IMR-90 (cell line): ENCODE data around the gene CARTPT. TPM values are rescaled to one million over a fixed set of nuclear protein-coding genes. Genes with fewer than 3 reads are reported as not detected.

Experiments used
- ATAC-seq: fragments of 200-7000 bp; cut with Tn5 transposase; 2 replicates; pipeline ENCODE4 v1.9.1; 2020; ENCODE audit warnings: low read depth, mild to moderate bottlenecking, moderate library complexity
- BruUV-seq: library from RNA; stranded (reverse); fragments of 400-500 nt; replicated peaks from 2 replicates; lab custom pipeline; 2021; lab: Mats Ljungman, UMichigan
- CTCF ChIA-PET: fragments of 300-600 bp; formaldehyde crosslinking; extraction: SDS; loops from one replicate; lab custom pipeline; 2021; ENCODE audit warnings: antibody characterized with exemption; lab: Yijun Ruan, JAX
- POLR2A ChIA-PET: fragments of 300-600 bp; sonication (Branson Sonifier 250); formaldehyde crosslinking; loops from one replicate; lab custom pipeline; 2022; ENCODE audit warnings: antibody characterized with exemption; ENCODE audit not compliant: unreplicated experiment; lab: Charles Lee
- DNase-seq: peaks from one replicate; pipeline ENCODE4 v3.0.0; 2013
- H2AFZ ChIP-seq: replicated peaks from 2 replicates; pipeline ENCODE3; 2013; ENCODE audit warnings: low read length, mild to moderate bottlenecking; ENCODE audit not compliant: poor library complexity
- H2AK5ac ChIP-seq: 2 replicates; pipeline ENCODE4 v1.6.1; 2013; ENCODE audit warnings: low read depth, low read length, inconsistent platforms
- H2AK9ac ChIP-seq: replicated peaks from 2 replicates; pipeline ENCODE3; 2013; ENCODE audit warnings: mild to moderate bottlenecking, low read depth, low read length, moderate library complexity; ENCODE audit not compliant: poor library complexity
- H2BK120ac ChIP-seq: 2 replicates; pipeline ENCODE4 v1.6.1; 2013; ENCODE audit warnings: low read depth, low read length, inconsistent platforms
- H2BK15ac ChIP-seq: 3 replicates; pipeline ENCODE4 v1.6.1; 2013; ENCODE audit warnings: low read depth, low read length, inconsistent platforms
- H2BK20ac ChIP-seq: 2 replicates; pipeline ENCODE4 v1.6.1; 2013; ENCODE audit warnings: low read depth, mild to moderate bottlenecking, inconsistent platforms, low read length, moderate library complexity
- H2BK5ac ChIP-seq: 2 replicates; pipeline ENCODE4 v1.6.1; 2013; ENCODE audit warnings: mild to moderate bottlenecking, low read depth, low read length, inconsistent platforms; ENCODE audit not compliant: poor library complexity, severe bottlenecking
- H3K14ac ChIP-seq: replicated peaks from 2 replicates; pipeline ENCODE4 v1.6.1; 2013; ENCODE audit warnings: low read depth, low read length, inconsistent platforms
- H3K18ac ChIP-seq: 2 replicates; pipeline ENCODE4 v1.6.1; 2013; ENCODE audit warnings: low read depth, low read length, control low read depth
- H3K23ac ChIP-seq: 2 replicates; pipeline ENCODE4 v1.6.1; 2013; ENCODE audit warnings: low read depth, low read length, inconsistent platforms
- H3K27ac ChIP-seq: 2 replicates; pipeline ENCODE4 v1.5.1; 2013; ENCODE audit warnings: mild to moderate bottlenecking, control low read depth, low read length; ENCODE audit not compliant: insufficient read depth
- H3K27me3 ChIP-seq: 2 replicates; pipeline ENCODE4 v1.6.1; 2013; ENCODE audit warnings: low read length; ENCODE audit not compliant: control insufficient read depth, insufficient read depth
- H3K36me3 ChIP-seq: 2 replicates; pipeline ENCODE4 v1.6.1; 2013; ENCODE audit warnings: low read length, mixed read lengths; ENCODE audit not compliant: control insufficient read depth, insufficient read depth
- H3K4ac ChIP-seq: 2 replicates; pipeline ENCODE4 v1.6.1; 2013; ENCODE audit warnings: low read depth, low read length, inconsistent platforms
- H3K4me1 ChIP-seq: 2 replicates; pipeline ENCODE4 v1.6.1; 2013; ENCODE audit warnings: low read length, mixed read lengths; ENCODE audit not compliant: control insufficient read depth, insufficient read depth
- H3K4me2 ChIP-seq: 2 replicates; pipeline ENCODE4 v1.6.1; 2013; ENCODE audit warnings: low read depth, mild to moderate bottlenecking, control low read depth, low read length, moderate library complexity
- H3K4me3 ChIP-seq: 2 replicates; pipeline ENCODE4 v1.5.1; 2013; ENCODE audit warnings: low read depth, mild to moderate bottlenecking, control low read depth, low read length, moderate library complexity; ENCODE audit not compliant: insufficient read depth
- H3K56ac ChIP-seq: 2 replicates; pipeline ENCODE4 v1.6.1; 2013; ENCODE audit warnings: low read length, inconsistent platforms; ENCODE audit not compliant: insufficient read depth; ENCODE audit errors: extremely low read depth
- H3K79me1 ChIP-seq, 2 experiments: 2 replicates each; pipeline ENCODE4 v1.6.1; 2013; ENCODE audit warnings: low read length in 2 of 2, inconsistent platforms in 1 of 2, low read depth in 1 of 2
- H3K9ac ChIP-seq: 2 replicates; pipeline ENCODE4 v1.6.1; 2013; ENCODE audit warnings: low read depth, low read length, control low read depth
- H3K9me1 ChIP-seq: 2 replicates; pipeline ENCODE4 v1.6.1; 2013; ENCODE audit warnings: low read length, inconsistent platforms; ENCODE audit not compliant: insufficient read depth
- H3K9me3 ChIP-seq: 2 replicates; pipeline ENCODE4 v1.6.1; 2013; ENCODE audit warnings: low read length; ENCODE audit not compliant: control insufficient read depth, insufficient read depth
- H4K20me1 ChIP-seq: 2 replicates; pipeline ENCODE4 v1.6.1; 2013; ENCODE audit warnings: low read length, inconsistent platforms; ENCODE audit not compliant: insufficient read depth
- H4K5ac ChIP-seq: 2 replicates; pipeline ENCODE4 v1.6.1; 2013; ENCODE audit warnings: mild to moderate bottlenecking, low read depth, low read length, control low read depth
- H4K8ac ChIP-seq, 2 experiments: 2 replicates each; pipeline ENCODE4 v1.6.1; 2013; ENCODE audit warnings: low read depth in 2 of 2, low read length in 2 of 2, control low read depth in 1 of 2, inconsistent platforms in 1 of 2
- H4K91ac ChIP-seq: 2 replicates; pipeline ENCODE4 v1.6.1; 2013; ENCODE audit warnings: low read depth, low read length, inconsistent platforms; ENCODE audit not compliant: insufficient read depth
- FOS ChIP-seq: fragments of 150-350 bp; IDR thresholded peaks from 2 replicates; pipeline ENCODE4 v1.6.1; 2016; ENCODE audit warnings: low read depth, low read length
- MAZ ChIP-seq: IDR thresholded peaks from 2 replicates; pipeline ENCODE4 v1.6.1; 2012; ENCODE audit warnings: low read depth, mild to moderate bottlenecking, low read length, improper control_type of control experiment, moderate library complexity, borderline replicate concordance
- NFE2L2 ChIP-seq: fragments of 150-350 bp; IDR thresholded peaks from 2 replicates; pipeline ENCODE4 v1.6.1; 2016; ENCODE audit warnings: low read depth, mild to moderate bottlenecking, low read length
- POLR2A ChIP-seq: IDR thresholded peaks from 2 replicates; pipeline ENCODE4 v1.6.1; 2012; ENCODE audit warnings: mild to moderate bottlenecking, low read depth, low read length
- RAD21 ChIP-seq: IDR thresholded peaks from 2 replicates; pipeline ENCODE4 v1.6.1; 2012; ENCODE audit warnings: low read length, improper control_type of control experiment
- RFX5 ChIP-seq: IDR thresholded peaks from 2 replicates; pipeline ENCODE4 v1.8.0; 2012; ENCODE audit warnings: low read depth, mild to moderate bottlenecking, low read length, moderate library complexity
- SMC3 ChIP-seq: fragments of 150-350 bp; IDR thresholded peaks from 2 replicates; pipeline ENCODE4 v1.6.1; 2016; ENCODE audit warnings: low read depth, mild to moderate bottlenecking, antibody characterized with exemption, low read length, moderate library complexity
- WGBS, 2 experiments: methylation state at CpG; one replicate each; pipeline versions ENCODE4 v1.1.5 to v1.1.7; 2013; ENCODE audit warnings: missing lambda C conversion rate in 2 of 2; ENCODE audit not compliant: insufficient read length in 1 of 2; ENCODE audit errors: extremely low coverage in 2 of 2; 5-methylcytosine and 5-hydroxymethylcytosine counted together
- dilution Hi-C: fragments of 300-500 bp; cut with HindIII; formaldehyde crosslinking; loops from one replicate; pipeline ENCODE4 v1.14.3; 2018; ENCODE audit warnings: low sequenced_read_pairs; ENCODE audit not compliant: unreplicated experiment
- in situ Hi-C: fragments of 300-500 bp; cut with MboI; formaldehyde crosslinking; loops from 3 replicates; pipeline ENCODE4 v1.14.3; 2019; ENCODE audit warnings: low sequenced_read_pairs, inconsistent platforms, mixed read lengths
- intact Hi-C: fragments of 100-400 bp; cut with micrococcal nuclease; formaldehyde crosslinking; loops from 2 replicates; pipeline ENCODE4 v1.10.0; 2022
- polyA plus RNA-seq, 3 experiments: library from polyadenylated mRNA; depleted of rRNA; stranded (reverse); fragments of >200 nt; gene quantifications; 2 replicates each; pipeline ENCODE4 v1.2.3, GENCODE V29; 2012; ENCODE audit warnings: low replicate concordance in 1 of 3
- total RNA-seq: library from RNA; depleted of rRNA; stranded (reverse); fragments of >200 nt; gene quantifications from 2 replicates; pipeline ENCODE4 v1.2.3, GENCODE V29; 2012
- TF ChIP-seq, protein P1 (sequence below): conservative IDR thresholded peaks from 2 replicates; pipeline ENCODE4 v1.5.1; 2012; ENCODE audit warnings: mild to moderate bottlenecking, low read depth, low read length, improper control_type of control experiment

CARTPT gene
- total and polyA plus RNA-seq, 2 of the 4 experiments (the other 2 are of a cell fraction) = not detected

DNA sequence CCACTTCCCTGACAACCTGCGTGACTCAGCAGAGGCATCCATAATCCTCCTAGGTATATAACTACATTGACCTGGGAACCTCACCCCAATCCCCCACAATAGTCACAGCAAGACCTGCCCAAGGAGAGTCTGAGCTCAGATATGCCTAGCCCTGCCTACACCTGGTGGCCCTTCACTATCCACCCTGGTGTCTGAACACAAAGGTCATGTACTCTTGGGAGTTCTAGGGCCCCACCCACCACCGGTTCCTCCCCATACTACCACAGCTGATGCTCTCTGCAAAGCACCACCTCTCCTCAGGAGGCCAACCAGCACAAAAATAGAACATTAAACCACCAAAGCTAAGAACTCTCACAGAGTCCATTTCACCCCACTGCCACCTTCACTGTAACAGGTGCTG, 34.8 kb upstream of the CARTPT start:
- DNase-seq (no peak), ATAC-seq (no peak)
- Histone ChIP-seq H3K9ac (no peak overlapping the region), H3K4me3 (no peak overlapping the region), H3K36me3 (no peaks in the 10 kb centered on the region), H3K18ac (no peak overlapping the region), H3K27me3 (peaks cover 11% of the 10 kb centered on the region), H2BK15ac (no peak overlapping the region), H2BK120ac (no peak overlapping the region), H3K9me3 (no peaks in the 10 kb centered on the region), H3K56ac (no peak overlapping the region), H3K79me1 (no peaks in the 10 kb centered on the region), H4K8ac (no peak overlapping the region), H2BK20ac (no peak overlapping the region), H4K91ac (no peak overlapping the region), H3K4me2 (no peak overlapping the region), H2BK5ac (no peak overlapping the region), H3K4me1 (no peaks in the 10 kb centered on the region), H2AK5ac (no peak overlapping the region), H3K14ac (no peak overlapping the region), H3K23ac (no peak overlapping the region), H2AFZ (no peak overlapping the region), H4K5ac (no peak overlapping the region), H3K9me1 (no peaks in the 10 kb centered on the region), H3K4ac (no peak overlapping the region), H4K20me1 (no peaks in the 10 kb centered on the region), H3K27ac (no peak overlapping the region), H2AK9ac (no peak overlapping the region)
- in situ Hi-C loops (no loop called here), intact Hi-C loops (no loop called here), dilution Hi-C loops (no loop called here)
- WGBS, 2 experiments = 75% methylated on average over 1 of the region's 2 CpGs; no CpG with 5 or more reads in 1 of the 2 experiments
- no TSS peak for BruUV-seq
- TF ChIP-seq MAZ (no peak), POLR2A (no peak), FOS (no peak), RAD21 (no peak), NFE2L2 (no peak), RFX5 (no peak), SMC3 (no peak)
- TF ChIP-seq, protein P1, sequence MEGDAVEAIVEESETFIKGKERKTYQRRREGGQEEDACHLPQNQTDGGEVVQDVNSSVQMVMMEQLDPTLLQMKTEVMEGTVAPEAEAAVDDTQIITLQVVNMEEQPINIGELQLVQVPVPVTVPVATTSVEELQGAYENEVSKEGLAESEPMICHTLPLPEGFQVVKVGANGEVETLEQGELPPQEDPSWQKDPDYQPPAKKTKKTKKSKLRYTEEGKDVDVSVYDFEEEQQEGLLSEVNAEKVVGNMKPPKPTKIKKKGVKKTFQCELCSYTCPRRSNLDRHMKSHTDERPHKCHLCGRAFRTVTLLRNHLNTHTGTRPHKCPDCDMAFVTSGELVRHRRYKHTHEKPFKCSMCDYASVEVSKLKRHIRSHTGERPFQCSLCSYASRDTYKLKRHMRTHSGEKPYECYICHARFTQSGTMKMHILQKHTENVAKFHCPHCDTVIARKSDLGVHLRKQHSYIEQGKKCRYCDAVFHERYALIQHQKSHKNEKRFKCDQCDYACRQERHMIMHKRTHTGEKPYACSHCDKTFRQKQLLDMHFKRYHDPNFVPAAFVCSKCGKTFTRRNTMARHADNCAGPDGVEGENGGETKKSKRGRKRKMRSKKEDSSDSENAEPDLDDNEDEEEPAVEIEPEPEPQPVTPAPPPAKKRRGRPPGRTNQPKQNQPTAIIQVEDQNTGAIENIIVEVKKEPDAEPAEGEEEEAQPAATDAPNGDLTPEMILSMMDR = no peak
- ChIA-PET CTCF (no interaction called here), POLR2A (no interaction called here)
